NCI-H748 treated with DMSO at 0.1 percent for 48 hours (cell line): ENCODE data around the gene ANKRD62.

Experiments
- DNase-seq: peaks from one replicate; lab custom pipeline; 2025; lab: John Stamatoyannopoulos, UW

ANKRD62 gene

DNA sequence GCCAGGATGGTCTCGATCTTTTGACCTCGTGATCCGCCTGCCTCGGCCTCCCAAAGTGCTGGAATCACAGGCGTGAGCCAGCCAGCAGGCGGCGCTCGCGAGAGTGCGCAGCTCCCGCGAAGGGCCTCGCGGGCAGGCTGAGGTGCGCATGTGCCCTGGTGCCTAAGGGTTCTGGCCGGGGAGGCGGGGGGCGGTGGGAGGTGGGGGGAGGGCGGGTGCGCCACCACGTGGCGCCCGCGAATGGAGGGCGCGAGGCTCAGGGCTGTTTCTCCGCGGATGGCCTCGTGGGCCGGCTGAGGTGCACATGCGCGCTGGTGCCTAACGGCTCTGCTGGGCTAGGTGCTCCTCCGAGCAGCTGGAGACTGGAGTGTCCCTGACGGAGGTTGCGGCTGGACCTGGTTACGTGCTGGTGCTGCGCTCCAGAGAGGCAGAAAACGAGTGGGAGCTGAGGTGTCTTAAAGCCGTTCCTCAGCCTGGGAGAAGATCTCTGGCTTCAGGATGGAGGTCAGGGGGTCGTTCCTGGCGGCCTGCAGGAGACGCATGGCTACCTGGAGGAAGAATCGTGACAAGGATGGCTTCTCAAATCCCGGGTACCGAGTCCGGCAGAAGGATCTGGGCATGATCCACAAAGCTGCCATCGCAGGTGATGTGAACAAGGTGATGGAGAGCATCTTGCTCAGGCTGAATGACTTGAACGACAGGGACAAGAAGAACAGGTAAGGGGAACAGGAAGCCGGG is at the start of gene ANKRD62:
Gene ANKRD62 (plus strand): TSS at position 324 of the 738 bp plus-strand sequence. CDS start 175 bp downstream, at position 499.
- no peak for DNase-seq

DNA sequence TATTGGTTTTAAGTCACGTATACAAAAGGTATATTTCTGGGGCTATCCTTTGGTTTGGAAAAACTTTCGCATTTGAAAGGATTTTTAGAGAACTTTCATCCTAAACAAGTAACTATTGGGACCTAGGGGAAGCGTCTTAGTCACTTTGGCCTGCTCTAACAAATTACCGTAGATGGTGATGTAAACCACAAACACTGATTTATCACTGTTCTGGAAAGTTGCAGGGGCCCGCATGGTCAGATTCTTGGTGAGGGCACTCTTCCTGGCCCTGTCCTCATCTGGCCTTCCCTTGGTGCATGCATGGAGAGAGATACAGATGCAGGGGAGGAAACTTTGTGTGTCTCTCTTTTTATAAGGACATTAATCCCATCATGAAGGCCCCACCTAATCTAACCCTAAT is 49.1 kb upstream of the ANKRD62 start:
- DNase-seq = no peak

DNA sequence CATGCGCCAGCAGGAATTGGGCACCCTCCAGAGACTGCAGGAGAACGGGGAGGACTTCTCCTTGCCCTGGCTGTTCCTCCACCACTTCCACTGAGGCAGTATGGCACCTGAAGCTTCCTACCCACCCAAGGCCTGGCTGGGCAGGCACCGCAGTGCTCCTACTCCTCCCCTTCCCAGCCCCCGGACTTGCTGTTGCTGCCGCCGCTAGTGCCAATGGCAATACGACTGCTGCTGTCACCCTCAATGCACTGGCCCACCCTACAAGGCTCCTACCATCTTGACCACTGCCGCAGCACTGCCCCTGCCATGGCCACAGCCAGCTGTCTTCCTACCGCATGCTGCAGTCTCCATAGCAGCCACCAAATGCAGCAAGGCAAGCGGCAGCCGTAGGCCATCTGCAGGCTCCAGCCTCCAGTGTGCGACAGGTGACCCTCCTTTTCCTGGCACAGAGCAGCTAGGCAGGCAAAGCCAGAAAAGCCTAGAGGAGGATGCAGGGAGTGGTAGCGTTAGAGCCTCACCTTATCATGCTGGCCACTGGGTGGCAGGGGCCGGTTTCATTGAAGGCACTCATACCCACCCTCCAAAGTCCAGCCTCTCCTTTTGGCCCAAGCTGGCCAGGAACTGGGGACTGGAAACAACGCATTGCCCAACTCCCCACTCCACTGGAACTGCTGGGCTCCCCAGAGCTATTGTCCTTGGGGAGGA is 47.4 kb upstream of the ANKRD62 start:
- DNase-seq = no peak

GRCh38 chr18:12046751-12047335 is 46.8 kb upstream of the ANKRD62 start:
- DNase-seq = no peak

- no peak for DNase-seq
Observed at GRCh38 chr18:12048010-12048826, 45.4 kb upstream of the ANKRD62 start.

DNA sequence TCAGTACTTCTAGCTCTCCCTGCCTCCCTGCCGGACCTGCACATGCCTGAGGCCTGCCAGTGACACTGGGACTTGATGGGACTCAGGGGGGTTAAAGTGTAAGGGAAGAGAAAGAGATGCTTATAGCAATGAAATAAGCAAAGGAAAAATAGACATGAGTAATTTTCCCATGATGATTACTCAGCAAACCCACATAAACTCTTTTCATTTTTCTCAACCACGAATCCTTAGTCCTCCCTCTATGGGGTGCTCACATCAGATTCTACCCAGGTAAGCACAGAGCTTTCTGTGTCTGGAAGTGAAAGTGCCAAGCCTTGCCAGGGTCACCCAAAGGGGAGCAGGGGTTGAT is 44.8 kb upstream of the ANKRD62 start:
- DNase-seq = no peak

DNA sequence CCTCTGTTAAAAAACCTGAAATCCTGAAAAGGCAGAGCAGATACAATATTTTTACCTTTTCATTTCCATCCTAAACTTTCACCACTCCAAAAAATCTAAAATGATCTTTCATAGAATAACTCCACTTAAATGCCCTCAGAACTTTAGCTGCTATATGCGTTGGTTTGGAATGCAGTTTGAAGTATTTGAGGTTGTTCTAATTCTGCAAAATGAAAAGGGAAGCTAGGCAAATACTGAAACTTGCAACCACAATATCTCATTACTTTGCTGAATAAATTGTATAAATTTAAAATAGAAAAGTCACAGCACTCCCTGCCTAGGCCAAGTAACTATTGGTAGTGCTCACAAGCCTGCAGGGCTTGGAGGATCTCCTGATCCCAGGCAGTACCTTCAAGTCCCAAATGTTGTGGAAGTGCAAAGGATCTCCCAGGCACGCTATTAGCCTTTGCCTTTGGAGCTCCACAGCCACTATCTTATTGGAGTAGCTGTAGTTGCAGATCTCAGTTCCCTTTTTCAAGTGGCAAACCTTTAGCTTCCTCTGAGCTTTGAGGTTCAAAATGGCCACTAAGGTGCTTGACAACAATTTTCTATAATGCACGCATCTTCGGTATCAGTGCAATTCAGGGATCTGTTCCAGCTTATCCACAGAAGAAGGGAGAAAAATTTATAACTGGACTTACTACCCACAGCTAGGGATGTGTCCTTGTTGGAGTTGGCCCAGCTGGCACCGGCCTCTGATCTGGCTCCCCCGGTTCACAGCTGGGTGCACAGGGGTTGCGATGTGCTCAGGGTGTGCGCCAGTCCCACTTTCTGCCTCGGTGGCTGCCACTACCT is 43.4 kb upstream of the ANKRD62 start:
- no peak for DNase-seq

- DNase-seq = no peak
Observed at GRCh38 chr18:12052866-12053265, 40.8 kb upstream of the ANKRD62 start.

- no peak for DNase-seq
Observed at GRCh38 chr18:12053289-12053688, 40.4 kb upstream of the ANKRD62 start.

GRCh38 chr18:12056034-12056883 is 37.4 kb upstream of the ANKRD62 start:
- DNase-seq = no peak

GRCh38 chr18:12056884-12057402 is 36.7 kb upstream of the ANKRD62 start:
- no peak for DNase-seq

GRCh38 chr18:12057419-12058039 is 36.1 kb upstream of the ANKRD62 start:
- DNase-seq = no peak

DNA sequence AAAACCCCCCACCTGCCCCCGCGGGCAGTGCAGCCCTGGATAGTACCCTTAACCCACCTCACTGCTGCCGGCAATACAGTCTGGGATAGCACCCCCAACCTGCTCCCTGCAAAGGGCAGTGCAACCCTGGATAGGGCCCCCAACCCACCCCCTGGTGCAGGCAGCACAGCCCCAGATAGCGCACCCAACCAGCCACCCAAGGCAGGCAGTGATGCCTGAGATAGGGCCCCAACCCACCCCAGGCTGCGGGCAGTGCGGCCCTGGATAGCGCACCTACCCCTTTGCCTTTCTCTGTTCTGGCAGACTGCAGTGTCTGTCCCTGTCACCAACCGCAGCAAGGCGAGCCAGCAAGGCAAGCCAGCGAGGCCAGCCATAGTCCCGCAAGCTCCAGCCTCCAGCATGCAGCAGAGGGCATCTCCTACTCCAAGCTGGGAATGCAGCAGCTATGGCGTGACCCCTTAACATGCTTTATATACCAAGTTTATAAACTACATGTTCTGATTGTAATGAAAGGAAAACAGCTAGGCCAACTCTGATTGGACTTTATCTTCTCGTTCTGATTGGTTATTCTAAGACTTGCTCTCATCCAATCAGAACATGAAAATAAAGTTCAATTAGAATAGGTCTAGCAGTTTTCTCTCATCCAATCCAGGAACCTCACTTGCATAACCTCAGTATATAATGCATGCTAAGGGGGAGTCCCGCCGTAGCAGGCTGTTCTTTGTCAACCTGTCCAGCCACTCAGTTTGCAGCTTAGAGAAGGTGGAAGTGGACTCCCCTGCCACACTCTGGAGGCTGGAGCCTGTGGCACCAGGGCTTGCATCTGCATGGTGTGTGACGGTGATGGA is 34.1 kb upstream of the ANKRD62 start:
- DNase-seq = no peak

DNA sequence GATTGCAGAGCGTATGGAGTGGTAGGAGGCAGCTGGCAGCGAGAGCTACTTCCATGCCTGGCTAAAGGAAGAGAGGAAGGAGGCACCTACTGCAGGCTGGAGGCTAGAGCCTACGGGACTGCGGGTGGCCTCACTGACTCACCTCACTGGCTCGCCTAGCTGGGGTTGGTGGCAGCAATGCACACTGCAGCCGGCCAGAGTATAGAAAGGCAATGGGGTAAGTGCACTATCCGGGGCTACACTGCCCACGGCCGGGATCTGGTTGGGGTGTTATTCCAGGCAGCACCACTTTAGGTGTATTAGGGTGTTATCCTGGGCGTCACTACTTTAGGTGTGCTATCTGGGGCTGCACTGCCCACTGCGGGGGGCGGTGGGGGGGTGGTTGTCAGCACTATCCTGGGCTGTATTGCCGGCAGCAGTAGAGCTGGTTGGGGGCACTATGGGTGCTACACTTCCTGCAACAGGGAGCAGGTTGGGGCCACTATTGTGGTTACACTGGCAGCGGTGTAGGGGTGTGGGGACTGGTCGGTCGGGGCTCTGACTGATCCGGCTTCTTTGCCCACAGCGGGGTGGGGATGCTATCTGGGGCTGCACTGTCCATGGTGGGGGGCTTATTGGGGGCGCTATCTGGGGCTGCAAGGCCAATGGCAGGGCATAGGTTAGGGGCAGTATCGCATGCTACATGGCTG is 33.3 kb upstream of the ANKRD62 start:
- no peak for DNase-seq

DNA sequence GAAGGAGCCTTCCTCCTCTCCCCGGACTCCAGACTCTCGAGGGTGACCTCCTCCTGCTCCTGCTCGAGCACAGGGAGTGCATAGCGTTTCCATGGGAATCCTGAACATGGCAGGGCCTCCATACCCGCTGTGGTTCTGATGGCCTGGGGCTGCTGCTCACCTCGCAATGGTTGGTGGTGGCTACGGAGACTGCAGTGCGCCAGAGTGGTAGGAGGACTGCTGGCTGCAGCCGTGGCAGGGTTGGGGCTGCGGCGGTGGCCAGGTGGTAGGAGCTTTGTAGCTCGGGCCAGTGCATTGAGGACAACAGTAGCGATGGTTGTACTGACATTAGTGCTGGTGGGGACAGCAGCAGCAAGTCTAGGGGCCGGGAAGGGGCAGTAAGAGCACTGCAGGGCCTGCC is 32.0 kb upstream of the ANKRD62 start:
- DNase-seq = no peak

DNA sequence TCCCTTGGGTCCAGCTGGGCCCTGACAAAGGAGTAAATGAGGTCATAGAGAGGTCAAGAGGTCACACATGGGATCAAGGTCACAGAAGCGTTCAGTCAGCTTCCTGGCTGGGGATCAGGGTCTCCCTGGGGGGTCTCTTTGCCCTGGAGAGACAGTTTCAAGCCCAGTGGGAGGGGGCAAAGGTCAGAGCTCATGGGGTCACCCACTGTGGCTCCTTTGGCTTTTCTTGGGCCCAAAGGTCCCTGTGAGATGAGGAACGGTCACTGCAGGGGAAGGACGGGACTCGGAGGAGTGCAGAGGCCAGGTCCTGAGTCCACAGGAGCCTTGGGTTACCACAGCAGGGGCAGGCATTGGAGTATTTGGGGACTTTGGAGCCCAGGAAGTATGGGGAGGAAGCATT is 30.7 kb upstream of the ANKRD62 start:
- DNase-seq = no peak

GRCh38 chr18:12064086-12064763 is 29.4 kb upstream of the ANKRD62 start:
- DNase-seq = no peak

DNA sequence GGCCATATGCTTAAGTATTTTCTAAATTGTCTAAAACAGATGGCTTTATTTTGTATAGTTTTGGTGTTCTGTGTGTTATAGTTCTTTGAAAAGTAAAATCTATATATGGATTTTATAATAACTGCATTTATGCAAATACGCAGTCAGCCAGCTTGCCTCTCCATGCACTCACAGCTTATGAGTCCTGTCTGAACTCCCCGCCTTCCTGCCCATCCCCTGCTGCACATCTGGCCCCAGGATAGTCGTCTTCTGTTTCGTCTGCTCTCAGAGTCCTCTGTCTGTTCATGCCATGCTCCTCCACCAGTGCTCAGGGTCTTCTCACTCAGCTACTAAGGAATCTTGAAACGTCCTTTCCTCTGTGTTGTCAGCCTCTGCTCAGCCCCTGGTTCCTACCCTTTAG is 28.2 kb upstream of the ANKRD62 start:
- DNase-seq = no peak
